ENCODE data around the gene PHC2.

The PHC2 gene

GRCh38 chr1:33455539-33456501 is 24.9 kb upstream of the PHC2 start:
- DNase-seq (ENCODE audit: low read depth in 2 of 2) = no peak

GRCh38 chr1:33454646-33455282 is 23.9 kb upstream of the PHC2 start:
- DNase-seq (ENCODE audit: low read depth in 2 of 2) = no peak

GRCh38 chr1:33446590-33446989 is 15.7 kb upstream of the PHC2 start:
- DNase-seq (ENCODE audit: low read depth in 2 of 2) = no peak

- DNase-seq (ENCODE audit: low read depth in 2 of 2) = no peak
Observed at GRCh38 chr1:33445108-33445507, 14.2 kb upstream of the PHC2 start.

- DNase-seq (ENCODE audit: low read depth in 2 of 2) = no peak
Observed at GRCh38 chr1:33443705-33444180, 12.8 kb upstream of the PHC2 start.

- no peak for DNase-seq (ENCODE audit: low read depth in 2 of 2)
Observed at GRCh38 chr1:33443080-33443704, 12.3 kb upstream of the PHC2 start.

GRCh38 chr1:33442141-33442540 is 11.2 kb upstream of the PHC2 start:
- no peak for DNase-seq (ENCODE audit: low read depth in 2 of 2)

- no peak for DNase-seq (ENCODE audit: low read depth in 2 of 2)
Observed at GRCh38 chr1:33441088-33441745, 10.3 kb upstream of the PHC2 start.

- no peak for DNase-seq (ENCODE audit: low read depth in 2 of 2)
Observed at GRCh38 chr1:33439662-33440061, 8.8 kb upstream of the PHC2 start.

GRCh38 chr1:33438364-33439160 is 7.7 kb upstream of the PHC2 start:
- DNase-seq (ENCODE audit: low read depth in 2 of 2) = no peak

GRCh38 chr1:33436557-33437285 is 5.8 kb upstream of the PHC2 start:
- DNase-seq (ENCODE audit: low read depth in 2 of 2) = no peak

GRCh38 chr1:33435096-33435820 is 4.4 kb upstream of the PHC2 start:
- no peak for DNase-seq (ENCODE audit: low read depth in 2 of 2)

GRCh38 chr1:33434363-33434750 is 3.5 kb upstream of the PHC2 start:
- no peak for DNase-seq (ENCODE audit: low read depth in 2 of 2)

- DNase-seq (ENCODE audit: low read depth in 2 of 2) = no peak
Observed at GRCh38 chr1:33433509-33434362, 2.8 kb upstream of the PHC2 start.

- no peak for DNase-seq (ENCODE audit: low read depth in 2 of 2)
Observed at GRCh38 chr1:33429856-33430691, 821 bp downstream of the PHC2 start.

GRCh38 chr1:33429332-33429731 is 1.6 kb downstream of the PHC2 start:
- no peak for DNase-seq (ENCODE audit: low read depth in 2 of 2)

GRCh38 chr1:33428661-33429060 is 2.2 kb downstream of the PHC2 start:
- DNase-seq (ENCODE audit: low read depth in 2 of 2) = no peak

GRCh38 chr1:33426916-33427315 is 4.0 kb downstream of the PHC2 start:
- DNase-seq (ENCODE audit: low read depth in 2 of 2) = no peak
